Measurements from ENCODE around the gene PBRM1.
A peak's percentile ranks its signal among the peaks of the same experiment; 100 is the strongest.

GRCh38 chr3:52537165-52537620, 148.5 kb downstream of the PBRM1 start:
- 0 out of 2 replicates have a peak, but pooled peaks have one; percentile 2 for TF ChIP-seq CTCF (IDR thresholded peaks at IDR 0.05)
- TF ChIP-seq ZFX (IDR thresholded peaks at IDR 0.05; ENCODE audit: borderline replicate concordance), result no peak

Data from 22Rv1 (cell line).